Measurements from ENCODE around the gene CDKL5.

- TF ChIP-seq CTCF (conservative IDR thresholded peaks at IDR 0.05; ENCODE audit: low read length): no peak
- TF ChIP-seq EZH2phosphoT487 (IDR thresholded peaks at IDR 0.05; ENCODE audit: borderline replicate concordance): no peak
Observed at GRCh38 chrX:18543738-18544137, 118.3 kb downstream of the CDKL5 start.
